HepG2 (cell line): Measurements from ENCODE around the gene AFF2. TPM values are rescaled to one million over a fixed set of nuclear protein-coding genes. Genes with fewer than 3 reads are reported as not detected.

Experiments used
- ATAC-seq: fragments of 200-7000 bp; cut with Tn5 transposase; 3 replicates; pipeline ENCODE4 v1.9.1; 2020; ENCODE audit warnings: mild to moderate bottlenecking, moderate library complexity
- BruUV-seq: library from RNA; stranded (reverse); fragments of 400-500 nt; replicated peaks from 2 replicates; lab custom pipeline; 2021; lab: Mats Ljungman, UMichigan
- CTCF ChIA-PET: fragments of 300-600 bp; formaldehyde crosslinking; extraction: SDS; loops from one replicate; lab custom pipeline; 2021; ENCODE audit warnings: low total read pairs, inconsistent platforms, low intra/inter-chr PET ratio; lab: Yijun Ruan, JAX
- POLR2A ChIA-PET: fragments of 350-600 bp; sonication (Branson Sonifier 250); formaldehyde crosslinking; loops from one replicate; lab custom pipeline; 2020; ENCODE audit warnings: antibody characterized with exemption, inconsistent platforms; lab: Yijun Ruan, JAX
- DNase-seq: peaks from one replicate; pipeline ENCODE4 v3.0.0-alpha.2; 2015; ENCODE audit warnings: low spot score
- FAIRE-seq: peaks from 3 replicates; lab custom pipeline; 2011; peaks lifted over from hg19 to GRCh38; lab: Jason Lieb, UNC
- H2AFZ ChIP-seq: one replicate; pipeline ENCODE4 v1.6.1; 2011; ENCODE audit warnings: low read length, inconsistent platforms
- H3K27ac ChIP-seq: fragments of 300-600 bp; 3 replicates; pipeline ENCODE4 v1.8.0; 2011; ENCODE audit warnings: mixed run types, mild to moderate bottlenecking, mixed read lengths, low read length, inconsistent platforms; ENCODE audit not compliant: insufficient read depth; ENCODE audit errors: extremely low read length
- H3K27me3 ChIP-seq, 2 experiments: fragments of 200-600 bp in 1 of 2; 2 replicates in 1 of 2; 3 replicates in 1 of 2; pipeline versions ENCODE4 v1.6.0 to v1.8.0; 2011; ENCODE audit warnings: low read length in 2 of 2, mild to moderate bottlenecking in 2 of 2, moderate library complexity in 2 of 2, inconsistent platforms in 1 of 2; ENCODE audit not compliant: insufficient read depth in 2 of 2, control insufficient read depth in 1 of 2
- H3K36me3 ChIP-seq, 2 experiments: fragments of 200-600 bp in 1 of 2; replicated peaks in 1 of 2; 2 replicates in 1 of 2; 3 replicates in 1 of 2; pipeline versions ENCODE4 v1.5.1 to v1.8.0; 2011; ENCODE audit warnings: low read length in 2 of 2, inconsistent platforms in 1 of 2; ENCODE audit not compliant: insufficient read depth in 2 of 2, control insufficient read depth in 1 of 2
- H3K4me1 ChIP-seq: 2 replicates; pipeline ENCODE4 v1.5.1; 2012; ENCODE audit warnings: low read length, inconsistent platforms; ENCODE audit not compliant: insufficient read depth
- H3K4me2 ChIP-seq: 2 replicates; pipeline ENCODE4 v1.6.0; 2011; ENCODE audit warnings: low read depth, low read length, inconsistent platforms
- H3K4me3 ChIP-seq, 3 experiments: fragments of 200-600 bp in 1 of 3; sonication (generic), shearing (Covaris generic) in 1 of 3; replicated peaks in 1 of 3; 2 replicates each; pipeline ENCODE4 v1.5.1; 2011 to 2016; ENCODE audit warnings: low read length in 3 of 3, inconsistent platforms in 2 of 3, low read depth in 2 of 3, mild to moderate bottlenecking in 2 of 3, control low read depth in 1 of 3, mixed read lengths in 1 of 3; ENCODE audit not compliant: insufficient read depth in 1 of 3
- H3K79me2 ChIP-seq: one replicate; pipeline ENCODE4 v1.6.1; 2011; ENCODE audit warnings: low read length, inconsistent platforms; ENCODE audit not compliant: insufficient read depth
- H3K9ac ChIP-seq: 2 replicates; pipeline ENCODE4 v1.6.0; 2011; ENCODE audit warnings: mild to moderate bottlenecking, low read depth, low read length, inconsistent platforms; ENCODE audit not compliant: insufficient read depth
- H3K9me3 ChIP-seq: 2 replicates; pipeline ENCODE4 v1.5.1; 2012; ENCODE audit warnings: mild to moderate bottlenecking, low read length
- H4K20me1 ChIP-seq: 2 replicates; pipeline ENCODE4 v1.6.0; 2011; ENCODE audit warnings: inconsistent platforms, mild to moderate bottlenecking, low read length, moderate library complexity; ENCODE audit not compliant: insufficient read depth
- ATF7-NPFF ChIP-seq: sonication (generic); formaldehyde crosslinking; IDR thresholded peaks from 2 replicates; pipeline ENCODE4 v1.8.1; 2023; ENCODE audit warnings: mild to moderate bottlenecking, low read depth, missing genetic modification reagents, moderate library complexity
- FOSL2 ChIP-seq: sonication (generic); formaldehyde crosslinking; IDR thresholded peaks from 2 replicates; pipeline ENCODE4 v1.4.0; 2020; ENCODE audit warnings: missing genetic modification reagents
- GFI1 ChIP-seq: sonication (generic); formaldehyde crosslinking; IDR thresholded peaks from 2 replicates; pipeline ENCODE4 v1.5.0; 2020; ENCODE audit warnings: missing genetic modification reagents, mild to moderate bottlenecking, borderline replicate concordance
- HOXD1 ChIP-seq: sonication (generic); formaldehyde crosslinking; IDR thresholded peaks from 2 replicates; pipeline ENCODE4 v1.5.0; 2020; ENCODE audit warnings: missing genetic modification reagents
- KAT7 ChIP-seq: IDR thresholded peaks from 2 replicates; pipeline ENCODE4 v1.6.1; 2018; ENCODE audit warnings: borderline replicate concordance, missing compliant biosample characterization
- PAX8 ChIP-seq: sonication (generic); formaldehyde crosslinking; IDR thresholded peaks from 2 replicates; pipeline ENCODE4 v1.8.0; 2022; ENCODE audit warnings: mild to moderate bottlenecking, missing genetic modification reagents, borderline replicate concordance
- PLSCR1 ChIP-seq: sonication (generic); formaldehyde crosslinking; IDR thresholded peaks from 2 replicates; pipeline ENCODE4 v1.5.0; 2020; ENCODE audit warnings: missing genetic modification reagents, mild to moderate bottlenecking, borderline replicate concordance
- RBFOX2 ChIP-seq: fragments of 200-400 bp; formaldehyde crosslinking; IDR thresholded peaks from 2 replicates; pipeline ENCODE4 v1.6.1; 2017; ENCODE audit warnings: low read depth, mild to moderate bottlenecking, low read length
- TARDBP ChIP-seq: sonication (generic); formaldehyde crosslinking; IDR thresholded peaks from 2 replicates; pipeline ENCODE4 v1.8.0; 2022; ENCODE audit warnings: mild to moderate bottlenecking, missing genetic modification reagents
- ZFP1 ChIP-seq: IDR thresholded peaks from 2 replicates; pipeline ENCODE4 v1.6.1; 2016
- ZNF24 ChIP-seq: fragments of 450-650 bp; IDR thresholded peaks from 2 replicates; pipeline ENCODE4 v1.6.1; 2017; ENCODE audit warnings: antibody characterized with exemption, mild to moderate bottlenecking
- ZNF329 ChIP-seq: sonication (generic); formaldehyde crosslinking; IDR thresholded peaks from 2 replicates; pipeline ENCODE4 v1.9.0; 2021; ENCODE audit warnings: low read depth, mild to moderate bottlenecking, missing genetic modification reagents
- ZNF430 ChIP-seq: sonication (generic); formaldehyde crosslinking; IDR thresholded peaks from 2 replicates; pipeline ENCODE4 v1.9.0; 2021; ENCODE audit warnings: mild to moderate bottlenecking, missing genetic modification reagents
- WGBS: methylation state at CpG from one replicate; pipeline ENCODE4 v1.1.6; 2017; ENCODE audit warnings: low lambda C conversion rate; 5-methylcytosine and 5-hydroxymethylcytosine counted together
- in situ Hi-C: cut with HindIII; loops from 2 replicates; pipeline ENCODE4 v1.10.0; 2017; ENCODE audit warnings: low pct_unique_long_range_greater_than_20kb; ENCODE audit not compliant: extremely low pct_ligation_motif_present
- intact Hi-C: fragments of 100-400 bp; cut with micrococcal nuclease; formaldehyde crosslinking; loops from one replicate; pipeline ENCODE4 v1.10.0; 2022; ENCODE audit not compliant: unreplicated experiment
- polyA plus RNA-seq, 8 experiments: library from polyadenylated mRNA; depleted of rRNA in 3 of 8; stranded (reverse) in 7 of 8; unstranded in 1 of 8; fragments of >200 nt; fragmentation: Illumina TruSeq in 4 of 8; extraction: Trizol in 4 of 8; gene quantifications; 2 replicates each; pipeline versions ENCODE4 v1.2.1 to v1.2.3, GENCODE V29; 2011 to 2016; ENCODE audit warnings: low read depth in 4 of 8, missing spikeins in 1 of 8, mixed read lengths in 1 of 8; ENCODE audit not compliant: insufficient read depth in 1 of 8
- total RNA-seq, 5 experiments: library from RNA; depleted of rRNA; stranded (reverse); fragments of >200 nt; fragmentation: Illumina TruSeq; extraction: Trizol; gene quantifications; 2 replicates each; pipeline ENCODE4 v1.2.3, GENCODE V29; 2016; ENCODE audit warnings: low read depth in 1 of 5
- TF ChIP-seq, protein P1 (sequence below): fragments of 450-650 bp; IDR thresholded peaks from 2 replicates; pipeline ENCODE4 v1.6.1; 2016

The AFF2 gene
- total and polyA plus RNA-seq, 2 of the 13 experiments (the other 11 are each of a cell fraction or from before 2014, with no cell fraction given) = not detected

GRCh38 chrX:148723551-148723950, 223.1 kb downstream of the AFF2 start (continued):
- TF ChIP-seq PLSCR1 (no peak), HOXD1 (no peak), PAX8 (CRISPR knock-in tag) (no peak)

- Histone ChIP-seq H3K27me3 (no peaks in the 10 kb centered on the region), H4K20me1 (no peaks in the 10 kb centered on the region), H3K4me2 (no peak overlapping the region), H3K27ac (no peak overlapping the region), H3K36me3 (no peaks in the 10 kb centered on the region), H3K4me1 (no peaks in the 10 kb centered on the region), H3K79me2 (no peaks in the 10 kb centered on the region), H3K9me3 (no peaks in the 10 kb centered on the region), H3K9ac (no peak overlapping the region), H2AFZ (no peak overlapping the region), H3K4me3 (no peak overlapping the region)
- ATAC-seq (no peak), DNase-seq (no peak), FAIRE-seq (no peak)
- no peak for TF ChIP-seq ATF7-NPFF (CRISPR knock-in tag)
- in situ Hi-C loops = no loop called here
- POLR2A ChIA-PET = no interaction called here
- intact Hi-C loops = no loop called here
- CTCF ChIA-PET = no interaction called here
- WGBS = 0% methylated on average over 5 of the region's 5 CpGs
- no TSS peak for BruUV-seq
Observed at GRCh38 chrX:148728901-148729300, 228.5 kb downstream of the AFF2 start.

- Histone ChIP-seq H3K9me3 (no peaks in the 10 kb centered on the region), H3K4me3 (no peak overlapping the region), H4K20me1 (no peaks in the 10 kb centered on the region), H3K27me3 (no peaks in the 10 kb centered on the region), H3K4me1 (no peaks in the 10 kb centered on the region), H3K4me2 (no peak overlapping the region), H3K9ac (no peak overlapping the region), H3K36me3 (no peaks in the 10 kb centered on the region), H2AFZ (no peak overlapping the region), H3K27ac (no peak overlapping the region), H3K79me2 (no peaks in the 10 kb centered on the region)
- DNase-seq (no peak), ATAC-seq (no peak), FAIRE-seq (no peak)
- CTCF ChIA-PET = no interaction called here
- intact Hi-C loops = no loop called here
- no TSS peak for BruUV-seq
- TF ChIP-seq RBFOX2 = no peak
- no peak for TF ChIP-seq ZNF24
- TF ChIP-seq, protein P1, sequence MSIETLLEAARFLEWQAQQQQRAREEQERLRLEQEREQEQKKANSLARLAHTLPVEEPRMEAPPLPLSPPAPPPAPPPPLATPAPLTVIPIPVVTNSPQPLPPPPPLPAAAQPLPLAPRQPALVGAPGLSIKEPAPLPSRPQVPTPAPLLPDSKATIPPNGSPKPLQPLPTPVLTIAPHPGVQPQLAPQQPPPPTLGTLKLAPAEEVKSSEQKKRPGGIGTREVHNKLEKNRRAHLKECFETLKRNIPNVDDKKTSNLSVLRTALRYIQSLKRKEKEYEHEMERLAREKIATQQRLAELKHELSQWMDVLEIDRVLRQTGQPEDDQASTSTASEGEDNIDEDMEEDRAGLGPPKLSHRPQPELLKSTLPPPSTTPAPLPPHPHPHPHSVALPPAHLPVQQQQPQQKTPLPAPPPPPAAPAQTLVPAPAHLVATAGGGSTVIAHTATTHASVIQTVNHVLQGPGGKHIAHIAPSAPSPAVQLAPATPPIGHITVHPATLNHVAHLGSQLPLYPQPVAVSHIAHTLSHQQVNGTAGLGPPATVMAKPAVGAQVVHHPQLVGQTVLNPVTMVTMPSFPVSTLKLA = no peak
- TF ChIP-seq GFI1 (CRISPR knock-in tag) = no peak
- TF ChIP-seq KAT7 (CRISPR knock-in tag) = no peak
- TF ChIP-seq ZNF430 = no peak
- TF ChIP-seq FOSL2 (CRISPR knock-in tag) = no peak
- no peak for TF ChIP-seq ZFP1 (CRISPR knock-in tag)
- no peak for TF ChIP-seq TARDBP
- TF ChIP-seq ZNF329 (CRISPR knock-in tag) = no peak
- POLR2A ChIA-PET = no interaction called here
- in situ Hi-C loops = no loop called here
Observed at GRCh38 chrX:148732743-148733142, 232.3 kb downstream of the AFF2 start.
